ENCODE measurements around the gene PDE8A.

DNA sequence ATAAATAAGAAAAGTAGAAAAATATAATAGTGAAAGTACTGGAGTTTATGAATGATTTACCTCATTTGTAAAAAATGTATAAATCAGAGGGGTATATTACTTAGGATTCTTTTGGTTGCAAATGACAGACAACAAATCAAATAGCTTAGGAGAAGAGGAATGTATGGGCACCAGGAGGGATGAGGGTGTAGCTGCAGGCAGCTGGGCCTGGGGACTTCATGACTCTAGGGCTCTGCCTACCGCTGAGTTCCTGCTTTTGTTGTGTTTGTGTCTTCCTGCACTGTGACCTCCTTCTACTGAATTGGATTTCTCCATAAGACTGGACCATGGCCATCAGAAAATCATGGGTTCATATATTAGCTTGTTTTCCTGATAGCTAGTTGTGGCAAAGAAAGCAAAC, 27.9 kb upstream of the PDE8A start:
- TF ChIP-seq, protein P1, sequence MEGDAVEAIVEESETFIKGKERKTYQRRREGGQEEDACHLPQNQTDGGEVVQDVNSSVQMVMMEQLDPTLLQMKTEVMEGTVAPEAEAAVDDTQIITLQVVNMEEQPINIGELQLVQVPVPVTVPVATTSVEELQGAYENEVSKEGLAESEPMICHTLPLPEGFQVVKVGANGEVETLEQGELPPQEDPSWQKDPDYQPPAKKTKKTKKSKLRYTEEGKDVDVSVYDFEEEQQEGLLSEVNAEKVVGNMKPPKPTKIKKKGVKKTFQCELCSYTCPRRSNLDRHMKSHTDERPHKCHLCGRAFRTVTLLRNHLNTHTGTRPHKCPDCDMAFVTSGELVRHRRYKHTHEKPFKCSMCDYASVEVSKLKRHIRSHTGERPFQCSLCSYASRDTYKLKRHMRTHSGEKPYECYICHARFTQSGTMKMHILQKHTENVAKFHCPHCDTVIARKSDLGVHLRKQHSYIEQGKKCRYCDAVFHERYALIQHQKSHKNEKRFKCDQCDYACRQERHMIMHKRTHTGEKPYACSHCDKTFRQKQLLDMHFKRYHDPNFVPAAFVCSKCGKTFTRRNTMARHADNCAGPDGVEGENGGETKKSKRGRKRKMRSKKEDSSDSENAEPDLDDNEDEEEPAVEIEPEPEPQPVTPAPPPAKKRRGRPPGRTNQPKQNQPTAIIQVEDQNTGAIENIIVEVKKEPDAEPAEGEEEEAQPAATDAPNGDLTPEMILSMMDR (IDR thresholded peaks at IDR 0.05), result no peak
- no peak for TF ChIP-seq POLR2A (IDR thresholded peaks at IDR 0.05)
